HG02642 (cell line): ENCODE measurements around the gene RIPK4.
"Not testable (repeated sequence)": the region's sequence is repeated elsewhere in the genome, so short reads cannot be mapped to it uniquely, and the experiment has no call there.

Experiments used
- ATAC-seq: cut with Tn5 transposase; IDR thresholded peaks from one replicate; pipeline ENCODE4 v1.9.1; 2021; ENCODE audit warnings: mild to moderate bottlenecking; ENCODE audit not compliant: unreplicated experiment, poor library complexity

Gene RIPK4

GRCh38 chr21:41742073-41742875 lies 24.6 kb downstream of the RIPK4 start:
- no peak for ATAC-seq

GRCh38 chr21:41741253-41742072 lies 25.4 kb downstream of the RIPK4 start:
- ATAC-seq, result no peak

- no peak for ATAC-seq
These were observed 26.1 kb downstream of the RIPK4 start for GRCh38 chr21:41740604-41741252.

GRCh38 chr21:41739936-41740335 lies 26.9 kb downstream of the RIPK4 start:
- ATAC-seq, result no peak

- ATAC-seq, result no peak
These were observed 27.8 kb downstream of the RIPK4 start for GRCh38 chr21:41739011-41739410.

- no peak for ATAC-seq
These were observed 29.1 kb downstream of the RIPK4 start for GRCh38 chr21:41737651-41738324.

- ATAC-seq, result no peak
These were observed 30.4 kb downstream of the RIPK4 start for GRCh38 chr21:41736423-41736822.

GRCh38 chr21:41733951-41734689 lies 32.7 kb downstream of the RIPK4 start:
- no peak for ATAC-seq

GRCh38 chr21:41731081-41731480 lies 35.8 kb downstream of the RIPK4 start:
- ATAC-seq, result no peak

- no peak for ATAC-seq
These were observed 36.5 kb downstream of the RIPK4 start for GRCh38 chr21:41730367-41730765.

- ATAC-seq, result no peak
These were observed 37.0 kb downstream of the RIPK4 start for GRCh38 chr21:41729701-41730366.

GRCh38 chr21:41727784-41728763 lies 38.8 kb downstream of the RIPK4 start:
- ATAC-seq, result no peak

GRCh38 chr21:41726970-41727783 lies 39.7 kb downstream of the RIPK4 start:
- no peak for ATAC-seq

GRCh38 chr21:41726630-41726969 lies 40.3 kb downstream of the RIPK4 start:
- ATAC-seq, result no peak

GRCh38 chr21:41726058-41726558 lies 40.7 kb downstream of the RIPK4 start:
- ATAC-seq, result no peak

- ATAC-seq, result no peak
These were observed 41.3 kb downstream of the RIPK4 start for GRCh38 chr21:41725421-41726031.

GRCh38 chr21:41723835-41724234 lies 43.0 kb downstream of the RIPK4 start:
- not testable (repeated sequence) for ATAC-seq
